ENCODE results near the gene PARPBP. TPM values are rescaled to one million over a fixed set of nuclear protein-coding genes. Genes with fewer than 3 reads are reported as not detected.

PARPBP gene
- total and polyA plus RNA-seq, 2 experiments from 2014 or later, result 37.3 to 44.8 TPM

DNA sequence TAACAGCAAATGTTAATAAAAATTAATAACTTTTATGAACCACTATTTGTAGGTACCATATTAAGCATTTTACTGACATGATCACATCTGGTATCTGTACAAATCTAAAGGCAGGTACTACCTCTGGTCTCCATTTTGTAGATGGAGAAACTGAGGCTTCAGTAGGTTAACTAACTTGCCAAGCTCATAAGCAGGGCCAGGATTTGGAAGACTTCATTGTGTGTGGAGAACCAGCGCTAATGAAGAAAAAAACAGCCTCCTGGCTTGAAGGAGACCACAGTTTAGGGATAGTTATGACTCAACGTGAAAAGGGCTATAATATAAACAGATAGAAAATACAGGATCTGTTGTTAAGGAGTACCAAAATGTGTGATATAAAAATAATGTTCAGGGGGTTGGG lies 1.1 kb upstream of the PARPBP start:
- Histone ChIP-seq H3K4me1 (ENCODE audit: insufficient read depth) (peaks cover 8% of the 10 kb centered on the region; the same call in 1 of the 2 replicates), H2AFZ (no peak overlapping the region), H3F3A (replicated peaks; ENCODE audit: low read depth) (no peaks in the 10 kb centered on the region), H3K4me3 (peak overlapping the region; percentile 95), H3K36me3 (ENCODE audit: insufficient read depth) (peaks cover 13% of the 10 kb centered on the region), H4K20me1 (replicated peaks; ENCODE audit: insufficient read depth) (0 out of 2 replicates have a peak, but pooled peaks cover 5% of the 10 kb centered on the region), H3K27ac (ENCODE audit: low read depth) (no peak overlapping the region), H3K4me2 (peak overlapping the region; percentile 85), H3K27me3 (ENCODE audit: insufficient read depth) (no peaks in the 10 kb centered on the region), H3K79me2 (replicated peaks; ENCODE audit: insufficient read depth) (peaks cover 49% of the 10 kb centered on the region), H3K9me2 (ENCODE audit: insufficient read depth) (no peaks in the 10 kb centered on the region)
- no peak for DNase-seq (ENCODE audit: low spot score)
- Mint-ChIP-seq H3K36me3 (ENCODE audit: low read depth) (peaks cover 23% of the 10 kb centered on the region), H3K27me3 (ENCODE audit: insufficient read depth, low read depth, poor library complexity) (peaks cover 3% of the 10 kb centered on the region), H3K27ac (no peak overlapping the region), H3K4me3 (peak overlapping the region; percentile 95), H3K4me1 (peaks cover 15% of the 10 kb centered on the region; the same call in 2 of the 3 replicates), H3K9me3 (no peaks in the 10 kb centered on the region)
- ATAC-seq, result no peak
- TF ChIP-seq EZH2 (IDR thresholded peaks at IDR 0.05; ENCODE audit: low read depth, unreplicated experiment) (no peak), STAT1 (IDR thresholded peaks at IDR 0.05; ENCODE audit: unreplicated experiment) (no peak), ZNF331 (CRISPR knock-in tag; IDR thresholded peaks at IDR 0.05; ENCODE audit: low read depth) (no peak), ZNF114 (CRISPR knock-in tag; IDR thresholded peaks at IDR 0.05) (no peak), JUNB (IDR thresholded peaks at IDR 0.05; ENCODE audit: unreplicated experiment) (no peak), CREB1 (CRISPR knock-in tag; IDR thresholded peaks at IDR 0.05; ENCODE audit: low read depth) (no peak)
- TF ChIP-seq, protein P1, sequence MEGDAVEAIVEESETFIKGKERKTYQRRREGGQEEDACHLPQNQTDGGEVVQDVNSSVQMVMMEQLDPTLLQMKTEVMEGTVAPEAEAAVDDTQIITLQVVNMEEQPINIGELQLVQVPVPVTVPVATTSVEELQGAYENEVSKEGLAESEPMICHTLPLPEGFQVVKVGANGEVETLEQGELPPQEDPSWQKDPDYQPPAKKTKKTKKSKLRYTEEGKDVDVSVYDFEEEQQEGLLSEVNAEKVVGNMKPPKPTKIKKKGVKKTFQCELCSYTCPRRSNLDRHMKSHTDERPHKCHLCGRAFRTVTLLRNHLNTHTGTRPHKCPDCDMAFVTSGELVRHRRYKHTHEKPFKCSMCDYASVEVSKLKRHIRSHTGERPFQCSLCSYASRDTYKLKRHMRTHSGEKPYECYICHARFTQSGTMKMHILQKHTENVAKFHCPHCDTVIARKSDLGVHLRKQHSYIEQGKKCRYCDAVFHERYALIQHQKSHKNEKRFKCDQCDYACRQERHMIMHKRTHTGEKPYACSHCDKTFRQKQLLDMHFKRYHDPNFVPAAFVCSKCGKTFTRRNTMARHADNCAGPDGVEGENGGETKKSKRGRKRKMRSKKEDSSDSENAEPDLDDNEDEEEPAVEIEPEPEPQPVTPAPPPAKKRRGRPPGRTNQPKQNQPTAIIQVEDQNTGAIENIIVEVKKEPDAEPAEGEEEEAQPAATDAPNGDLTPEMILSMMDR (conservative IDR thresholded peaks at IDR 0.05; ENCODE audit: low read depth in 2 of 2), result no peak
- TF ChIP-seq, protein P2, sequence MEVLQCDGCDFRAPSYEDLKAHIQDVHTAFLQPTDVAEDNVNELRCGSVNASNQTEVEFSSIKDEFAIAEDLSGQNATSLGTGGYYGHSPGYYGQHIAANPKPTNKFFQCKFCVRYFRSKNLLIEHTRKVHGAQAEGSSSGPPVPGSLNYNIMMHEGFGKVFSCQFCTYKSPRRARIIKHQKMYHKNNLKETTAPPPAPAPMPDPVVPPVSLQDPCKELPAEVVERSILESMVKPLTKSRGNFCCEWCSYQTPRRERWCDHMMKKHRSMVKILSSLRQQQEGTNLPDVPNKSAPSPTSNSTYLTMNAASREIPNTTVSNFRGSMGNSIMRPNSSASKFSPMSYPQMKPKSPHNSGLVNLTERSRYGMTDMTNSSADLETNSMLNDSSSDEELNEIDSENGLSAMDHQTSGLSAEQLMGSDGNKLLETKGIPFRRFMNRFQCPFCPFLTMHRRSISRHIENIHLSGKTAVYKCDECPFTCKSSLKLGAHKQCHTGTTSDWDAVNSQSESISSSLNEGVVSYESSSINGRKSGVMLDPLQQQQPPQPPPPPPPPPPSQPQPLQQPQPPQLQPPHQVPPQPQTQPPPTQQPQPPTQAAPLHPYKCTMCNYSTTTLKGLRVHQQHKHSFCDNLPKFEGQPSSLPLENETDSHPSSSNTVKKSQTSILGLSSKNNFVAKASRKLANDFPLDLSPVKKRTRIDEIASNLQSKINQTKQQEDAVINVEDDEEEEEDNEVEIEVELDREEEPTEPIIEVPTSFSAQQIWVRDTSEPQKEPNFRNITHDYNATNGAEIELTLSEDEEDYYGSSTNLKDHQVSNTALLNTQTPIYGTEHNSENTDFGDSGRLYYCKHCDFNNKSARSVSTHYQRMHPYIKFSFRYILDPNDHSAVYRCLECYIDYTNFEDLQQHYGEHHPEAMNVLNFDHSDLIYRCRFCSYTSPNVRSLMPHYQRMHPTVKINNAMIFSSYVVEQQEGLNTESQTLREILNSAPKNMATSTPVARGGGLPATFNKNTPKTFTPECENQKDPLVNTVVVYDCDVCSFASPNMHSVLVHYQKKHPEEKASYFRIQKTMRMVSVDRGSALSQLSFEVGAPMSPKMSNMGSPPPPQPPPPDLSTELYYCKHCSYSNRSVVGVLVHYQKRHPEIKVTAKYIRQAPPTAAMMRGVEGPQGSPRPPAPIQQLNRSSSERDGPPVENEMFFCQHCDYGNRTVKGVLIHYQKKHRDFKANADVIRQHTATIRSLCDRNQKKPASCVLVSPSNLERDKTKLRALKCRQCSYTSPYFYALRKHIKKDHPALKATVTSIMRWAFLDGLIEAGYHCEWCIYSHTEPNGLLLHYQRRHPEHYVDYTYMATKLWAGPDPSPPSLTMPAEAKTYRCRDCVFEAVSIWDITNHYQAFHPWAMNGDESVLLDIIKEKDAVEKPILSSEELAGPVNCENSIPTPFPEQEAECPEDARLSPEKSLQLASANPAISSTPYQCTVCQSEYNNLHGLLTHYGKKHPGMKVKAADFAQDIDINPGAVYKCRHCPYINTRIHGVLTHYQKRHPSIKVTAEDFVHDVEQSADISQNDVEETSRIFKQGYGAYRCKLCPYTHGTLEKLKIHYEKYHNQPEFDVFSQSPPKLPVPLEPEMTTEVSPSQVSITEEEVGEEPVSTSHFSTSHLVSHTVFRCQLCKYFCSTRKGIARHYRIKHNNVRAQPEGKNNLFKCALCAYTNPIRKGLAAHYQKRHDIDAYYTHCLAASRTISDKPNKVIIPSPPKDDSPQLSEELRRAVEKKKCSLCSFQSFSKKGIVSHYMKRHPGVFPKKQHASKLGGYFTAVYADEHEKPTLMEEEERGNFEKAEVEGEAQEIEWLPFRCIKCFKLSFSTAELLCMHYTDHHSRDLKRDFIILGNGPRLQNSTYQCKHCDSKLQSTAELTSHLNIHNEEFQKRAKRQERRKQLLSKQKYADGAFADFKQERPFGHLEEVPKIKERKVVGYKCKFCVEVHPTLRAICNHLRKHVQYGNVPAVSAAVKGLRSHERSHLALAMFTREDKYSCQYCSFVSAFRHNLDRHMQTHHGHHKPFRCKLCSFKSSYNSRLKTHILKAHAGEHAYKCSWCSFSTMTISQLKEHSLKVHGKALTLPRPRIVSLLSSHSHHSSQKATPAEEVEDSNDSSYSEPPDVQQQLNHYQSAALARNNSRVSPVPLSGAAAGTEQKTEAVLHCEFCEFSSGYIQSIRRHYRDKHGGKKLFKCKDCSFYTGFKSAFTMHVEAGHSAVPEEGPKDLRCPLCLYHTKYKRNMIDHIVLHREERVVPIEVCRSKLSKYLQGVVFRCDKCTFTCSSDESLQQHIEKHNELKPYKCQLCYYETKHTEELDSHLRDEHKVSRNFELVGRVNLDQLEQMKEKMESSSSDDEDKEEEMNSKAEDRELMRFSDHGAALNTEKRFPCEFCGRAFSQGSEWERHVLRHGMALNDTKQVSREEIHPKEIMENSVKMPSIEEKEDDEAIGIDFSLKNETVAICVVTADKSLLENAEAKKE (CRISPR knock-in tag; IDR thresholded peaks at IDR 0.05), result no peak
- TF ChIP-seq, protein P3, sequence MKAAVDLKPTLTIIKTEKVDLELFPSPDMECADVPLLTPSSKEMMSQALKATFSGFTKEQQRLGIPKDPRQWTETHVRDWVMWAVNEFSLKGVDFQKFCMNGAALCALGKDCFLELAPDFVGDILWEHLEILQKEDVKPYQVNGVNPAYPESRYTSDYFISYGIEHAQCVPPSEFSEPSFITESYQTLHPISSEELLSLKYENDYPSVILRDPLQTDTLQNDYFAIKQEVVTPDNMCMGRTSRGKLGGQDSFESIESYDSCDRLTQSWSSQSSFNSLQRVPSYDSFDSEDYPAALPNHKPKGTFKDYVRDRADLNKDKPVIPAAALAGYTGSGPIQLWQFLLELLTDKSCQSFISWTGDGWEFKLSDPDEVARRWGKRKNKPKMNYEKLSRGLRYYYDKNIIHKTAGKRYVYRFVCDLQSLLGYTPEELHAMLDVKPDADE (IDR thresholded peaks at IDR 0.05), result no peak

Data from GM23338 (cell line).